Embryonic facial prominence (tissue), 1 donor: ENCODE data around the gene TH.

Experiments used
- DNase-seq: peaks from one replicate; pipeline ENCODE4 v3.0.0-alpha.2; 2016; ENCODE audit errors: extremely low spot score

Gene TH

GRCh38 chr11:2208691-2209369, 37.2 kb upstream of the TH start:
- DNase-seq: no peak

GRCh38 chr11:2207773-2208621, 36.4 kb upstream of the TH start:
- no peak for DNase-seq

- no peak for DNase-seq
These were observed 35.6 kb upstream of the TH start for GRCh38 chr11:2207212-2207611.

GRCh38 chr11:2205981-2206690, 34.5 kb upstream of the TH start:
- no peak for DNase-seq

GRCh38 chr11:2205214-2205720, 33.7 kb upstream of the TH start:
- DNase-seq: no peak

GRCh38 chr11:2204361-2205213, 33.0 kb upstream of the TH start:
- no peak for DNase-seq

GRCh38 chr11:2203440-2204259, 32.0 kb upstream of the TH start:
- DNase-seq: no peak

- DNase-seq: no peak
These were observed 31.4 kb upstream of the TH start for GRCh38 chr11:2202900-2203439.

GRCh38 chr11:2202071-2202899, 30.7 kb upstream of the TH start:
- no peak for DNase-seq

GRCh38 chr11:2201542-2201941, 29.9 kb upstream of the TH start:
- DNase-seq: no peak

- DNase-seq: no peak
These were observed 29.4 kb upstream of the TH start for GRCh38 chr11:2200957-2201519.

GRCh38 chr11:2200536-2200935, 28.9 kb upstream of the TH start:
- DNase-seq: no peak

GRCh38 chr11:2199466-2200341, 28.1 kb upstream of the TH start:
- DNase-seq: no peak

GRCh38 chr11:2198621-2199365, 27.2 kb upstream of the TH start:
- no peak for DNase-seq

GRCh38 chr11:2197771-2198520, 26.3 kb upstream of the TH start:
- no peak for DNase-seq

- no peak for DNase-seq
These were observed 25.6 kb upstream of the TH start for GRCh38 chr11:2196970-2197770.
